NCI-H1417 treated with DMSO at 0.1 percent for 48 hours (cell line): ENCODE data around the gene EGR1.
"Not testable (repeated sequence)": the region's sequence is repeated elsewhere in the genome, so short reads cannot be mapped to it uniquely, and the experiment has no call there.

Experiments
- DNase-seq: peaks from one replicate; lab custom pipeline; 2025; lab: John Stamatoyannopoulos, UW

Gene EGR1

DNA sequence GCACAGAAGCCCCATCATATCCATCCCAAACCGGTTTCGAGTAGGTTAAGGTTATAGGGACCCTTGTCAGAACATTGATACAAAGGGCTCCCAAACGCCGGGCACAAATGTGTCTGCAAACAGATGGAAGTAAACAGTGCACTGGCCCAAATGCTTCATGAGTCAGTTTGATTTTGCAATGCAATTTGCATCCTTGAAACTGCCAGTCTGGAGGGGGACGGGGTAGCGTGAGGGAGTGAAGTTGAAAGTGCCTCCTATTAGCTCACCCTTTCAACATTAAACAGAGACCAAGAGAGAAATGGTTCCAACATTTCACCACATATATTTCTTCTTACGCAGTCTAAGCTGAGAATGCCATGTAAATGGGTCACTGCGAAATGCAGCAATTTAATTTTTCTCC is 42.2 kb downstream of the EGR1 start:
- DNase-seq, result not testable (repeated sequence)

DNA sequence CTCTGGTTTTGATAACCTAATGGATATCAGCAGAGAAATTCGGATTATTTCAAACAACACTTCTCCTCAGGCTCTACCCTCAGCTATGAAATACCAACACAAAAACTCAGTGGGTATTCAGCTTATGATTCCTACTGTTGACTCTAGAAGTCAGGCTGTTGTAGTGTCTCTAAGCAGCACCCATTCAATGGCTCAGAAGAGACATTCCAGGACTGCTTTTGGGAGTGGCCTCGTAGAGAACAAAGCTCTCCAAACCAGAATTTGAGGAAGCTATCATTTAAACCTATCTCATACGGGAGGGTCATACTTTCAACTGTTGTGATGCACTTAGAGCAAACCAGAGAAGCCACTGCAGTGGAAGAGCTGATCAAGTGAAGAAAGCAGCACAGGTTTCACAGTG is 43.7 kb downstream of the EGR1 start:
- DNase-seq, result no peak

DNA sequence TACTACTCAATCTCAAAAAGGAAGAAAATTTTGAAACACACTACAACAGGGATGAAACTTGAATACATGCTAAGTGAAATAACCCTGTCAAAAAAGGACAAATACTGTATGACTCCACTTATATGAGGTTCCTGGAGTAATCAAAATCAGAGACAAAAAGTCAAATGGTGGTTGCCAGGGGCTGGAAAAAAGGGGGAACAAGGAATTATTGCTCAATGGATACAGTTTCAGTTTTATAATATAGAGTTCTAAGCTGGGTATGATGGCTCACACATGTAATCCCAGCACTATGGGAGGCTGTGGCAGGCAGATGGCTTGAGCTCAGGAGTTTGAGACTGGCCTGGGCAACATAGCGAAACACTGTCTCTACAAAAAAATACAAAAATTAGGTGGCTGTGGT is 48.7 kb downstream of the EGR1 start:
- no peak for DNase-seq

DNA sequence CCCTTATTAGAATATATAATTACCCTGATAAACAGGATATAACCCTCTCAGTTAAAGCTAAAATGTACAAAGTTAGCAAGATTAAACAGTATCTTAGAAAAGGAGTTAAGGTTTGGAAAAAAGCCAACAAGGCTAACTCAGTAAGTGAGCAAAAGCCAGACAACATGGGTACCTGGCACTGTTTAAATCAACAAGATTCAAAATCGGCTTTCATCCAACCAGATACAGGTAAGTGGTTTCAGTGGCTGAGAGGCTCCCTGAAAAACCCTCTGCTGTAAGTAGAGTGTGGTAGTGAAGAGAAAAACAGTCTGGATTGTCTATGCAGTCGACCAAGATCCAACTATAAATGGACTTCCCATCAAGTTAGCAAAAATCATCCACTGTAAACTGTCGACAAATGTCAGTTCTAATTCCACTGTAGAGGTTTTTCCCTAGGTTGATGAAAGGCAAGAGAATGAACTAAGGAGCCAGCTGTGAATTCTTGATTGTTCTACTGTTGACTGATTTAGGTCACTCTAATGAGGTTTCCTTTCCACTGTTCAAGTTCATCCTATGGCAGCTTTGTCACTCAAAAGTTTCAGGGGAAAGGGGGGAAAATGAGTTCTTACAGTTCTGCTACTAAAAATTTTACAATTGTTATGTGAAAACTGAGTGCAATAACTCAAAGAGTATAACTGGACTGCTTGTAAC is 50.4 kb downstream of the EGR1 start:
- no peak for DNase-seq

DNA sequence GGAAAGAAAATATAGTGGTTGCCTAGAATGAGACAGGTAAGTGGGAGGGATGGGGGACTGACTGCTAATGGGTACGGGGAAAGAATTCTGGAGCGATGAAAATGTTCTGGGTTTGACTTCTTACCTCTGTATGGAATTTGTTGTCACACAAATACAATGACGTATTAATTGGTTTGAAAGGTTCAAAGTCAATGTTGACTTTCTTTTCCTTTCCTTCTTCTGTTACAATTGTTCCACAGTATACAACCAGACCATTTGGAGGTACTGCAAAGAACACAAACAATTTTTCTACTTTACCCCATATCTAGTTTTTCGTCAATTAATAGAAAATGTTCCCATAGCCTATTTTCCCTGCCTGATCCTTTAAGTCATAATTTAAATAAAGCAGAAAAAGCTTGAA is 52.2 kb downstream of the EGR1 start:
- no peak for DNase-seq
